ENCODE measurements around the gene LRRC14B.

The LRRC14B gene

GRCh38 chr5:191036-191948 lies at the start of gene LRRC14B:
Gene LRRC14B, plus strand, starts transcription at chr5:191495. Its CDS starts 44 bp downstream, at chr5:191539.
- DNase-seq = no peak

GRCh38 chr5:141761-142160 lies 49.5 kb upstream of the LRRC14B start:
- DNase-seq = no peak

- DNase-seq = no peak
These were observed 49.0 kb upstream of the LRRC14B start for GRCh38 chr5:142246-142810.

- no peak for DNase-seq
These were observed 48.3 kb upstream of the LRRC14B start for GRCh38 chr5:143041-143440.

GRCh38 chr5:144941-145340 lies 46.4 kb upstream of the LRRC14B start:
- no peak for DNase-seq

GRCh38 chr5:145585-146323 lies 45.5 kb upstream of the LRRC14B start:
- DNase-seq = no peak

- no peak for DNase-seq
These were observed 43.5 kb upstream of the LRRC14B start for GRCh38 chr5:147751-148150.

- DNase-seq = no peak
These were observed 41.4 kb upstream of the LRRC14B start for GRCh38 chr5:149745-150485.

- DNase-seq = no peak
These were observed 40.5 kb upstream of the LRRC14B start for GRCh38 chr5:150746-151145.

GRCh38 chr5:152077-152476 lies 39.2 kb upstream of the LRRC14B start:
- no peak for DNase-seq

- DNase-seq = no peak
These were observed 38.0 kb upstream of the LRRC14B start for GRCh38 chr5:153256-153655.

- DNase-seq = no peak
These were observed 37.1 kb upstream of the LRRC14B start for GRCh38 chr5:154236-154635.

- DNase-seq = no peak
These were observed 36.5 kb upstream of the LRRC14B start for GRCh38 chr5:154826-155225.

- no peak for DNase-seq
These were observed 35.5 kb upstream of the LRRC14B start for GRCh38 chr5:155651-156410.

GRCh38 chr5:156411-157072 lies 34.8 kb upstream of the LRRC14B start:
- DNase-seq = no peak

GRCh38 chr5:157126-157715 lies 34.1 kb upstream of the LRRC14B start:
- no peak for DNase-seq

GRCh38 chr5:157801-158200 lies 33.5 kb upstream of the LRRC14B start:
- DNase-seq = no peak

GRCh38 chr5:158807-159447 lies 32.4 kb upstream of the LRRC14B start:
- DNase-seq = no peak

GRCh38 chr5:159448-160172 lies 31.7 kb upstream of the LRRC14B start:
- no peak for DNase-seq

- no peak for DNase-seq
These were observed 31.2 kb upstream of the LRRC14B start for GRCh38 chr5:160173-160510.
